ENCODE data around the gene L1CAM.

Gene L1CAM

GRCh38 chrX:153889123-153889522 is 3.1 kb upstream of the L1CAM start:
- Histone ChIP-seq H3K36me3 (ENCODE audit: control insufficient read depth in 4 of 4, insufficient read depth in 4 of 4, low read length in 3 of 4) (no peaks in the 10 kb centered on the region), H3K27ac (ENCODE audit: insufficient read depth in 1 of 2, low read depth in 1 of 2, low read length in 2 of 2, poor library complexity in 1 of 2, severe bottlenecking in 2 of 2) (no peak overlapping the region), H3K27me3 (replicated peaks in 2 of 5; ENCODE audit: control insufficient read depth in 4 of 5, insufficient read depth in 5 of 5, low read length in 4 of 5) (peaks cover 2 to 73% (median 20%) of the 10 kb centered on the region in 5 experiments), H3K4me3 (ENCODE audit: control insufficient read depth in 1 of 7, extremely low read depth in 1 of 7, insufficient read depth in 4 of 7, low read depth in 2 of 7, low read length in 6 of 7) (no peak overlapping the region), H3K4me1 (ENCODE audit: control extremely low read depth in 1 of 4, control insufficient read depth in 4 of 4, insufficient read depth in 4 of 4, low read length in 3 of 4) (peaks cover 0 to 5% (median 2%) of the 10 kb centered on the region in 4 experiments), H3K9me3 (ENCODE audit: control extremely low read depth in 1 of 5, control insufficient read depth in 4 of 5, insufficient read depth in 2 of 5, low read depth in 1 of 5, low read length in 4 of 5) (peaks cover 0 to 2% (median 0%) of the 10 kb centered on the region in 5 experiments)
- ChIA-PET POLR2A (no interaction called here), CTCF (no interaction called here)
- no peak for DNase-seq
- 94% methylated on average over 3 of the region's 6 CpGs for WGBS (ENCODE audit: insufficient coverage)

GRCh38 chrX:153888344-153888743 is 2.4 kb upstream of the L1CAM start:
- POLR2A ChIA-PET: no interaction called here
- Histone ChIP-seq H3K27me3 (replicated peaks in 2 of 5; ENCODE audit: control insufficient read depth in 4 of 5, insufficient read depth in 5 of 5, low read length in 4 of 5) (peaks cover 2 to 80% (median 20%) of the 10 kb centered on the region in 5 experiments), H3K9me3 (ENCODE audit: control extremely low read depth in 1 of 5, control insufficient read depth in 4 of 5, insufficient read depth in 2 of 5, low read depth in 1 of 5, low read length in 4 of 5) (peaks cover 0 to 2% (median 0%) of the 10 kb centered on the region in 5 experiments), H3K36me3 (ENCODE audit: control insufficient read depth in 4 of 4, insufficient read depth in 4 of 4, low read length in 3 of 4) (no peaks in the 10 kb centered on the region), H3K4me3 (ENCODE audit: control insufficient read depth in 1 of 7, extremely low read depth in 1 of 7, insufficient read depth in 4 of 7, low read depth in 2 of 7, low read length in 6 of 7) (no peak overlapping the region), H3K27ac (ENCODE audit: insufficient read depth in 1 of 2, low read depth in 1 of 2, low read length in 2 of 2, poor library complexity in 1 of 2, severe bottlenecking in 2 of 2) (no peak overlapping the region), H3K4me1 (ENCODE audit: control extremely low read depth in 1 of 4, control insufficient read depth in 4 of 4, insufficient read depth in 4 of 4, low read length in 3 of 4) (peaks cover 0 to 5% (median 2%) of the 10 kb centered on the region in 4 experiments)
- CTCF ChIA-PET: no interaction called here
- WGBS (ENCODE audit: insufficient coverage): 100% methylated on average over 1 of the region's 6 CpGs
- DNase-seq: no peak

DNA sequence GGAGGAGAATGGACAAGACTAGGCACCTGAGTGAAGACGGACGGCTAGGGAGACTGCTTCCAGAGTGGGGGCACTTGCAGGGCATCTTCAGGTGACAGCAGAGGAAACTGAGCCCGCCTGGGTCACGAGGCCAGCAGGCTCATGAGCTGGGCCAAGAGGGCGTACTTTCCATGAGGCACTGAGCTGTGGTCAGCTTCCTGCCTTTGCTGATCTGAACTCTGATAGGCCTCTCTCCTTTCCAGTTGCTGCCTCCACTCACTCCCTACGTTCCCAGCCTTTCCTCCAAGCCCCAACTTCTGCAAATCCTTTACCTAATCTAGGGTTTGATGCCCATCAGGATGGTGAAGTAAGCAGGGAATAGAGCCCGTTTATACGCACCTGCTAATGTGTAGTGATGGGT is 1.4 kb upstream of the L1CAM start:
- Histone ChIP-seq H3K9me3 (ENCODE audit: control extremely low read depth in 1 of 5, control insufficient read depth in 4 of 5, insufficient read depth in 2 of 5, low read depth in 1 of 5, low read length in 4 of 5) (peaks cover 0 to 2% (median 0%) of the 10 kb centered on the region in 5 experiments), H3K27me3 (replicated peaks in 2 of 5; ENCODE audit: control insufficient read depth in 4 of 5, insufficient read depth in 5 of 5, low read length in 4 of 5) (peaks cover 2 to 83% (median 20%) of the 10 kb centered on the region in 5 experiments), H3K27ac (ENCODE audit: insufficient read depth in 1 of 2, low read depth in 1 of 2, low read length in 2 of 2, poor library complexity in 1 of 2, severe bottlenecking in 2 of 2) (no peak overlapping the region), H3K36me3 (ENCODE audit: control insufficient read depth in 4 of 4, insufficient read depth in 4 of 4, low read length in 3 of 4) (no peaks in the 10 kb centered on the region), H3K4me1 (ENCODE audit: control extremely low read depth in 1 of 4, control insufficient read depth in 4 of 4, insufficient read depth in 4 of 4, low read length in 3 of 4) (peaks cover 0 to 8% (median 4%) of the 10 kb centered on the region in 4 experiments), H3K4me3 (ENCODE audit: control insufficient read depth in 1 of 7, extremely low read depth in 1 of 7, insufficient read depth in 4 of 7, low read depth in 2 of 7, low read length in 6 of 7) (no peak overlapping the region)
- POLR2A ChIA-PET: no interaction called here
- no peak for DNase-seq
- 76% methylated on average over 5 of the region's 8 CpGs for WGBS (ENCODE audit: insufficient coverage)
- CTCF ChIA-PET: interaction anchor here (0.8 kb wide), 1 partner anchor 9 kb away, joined by 4 read pairs; no protein-coding TSS in a partner anchor

DNA sequence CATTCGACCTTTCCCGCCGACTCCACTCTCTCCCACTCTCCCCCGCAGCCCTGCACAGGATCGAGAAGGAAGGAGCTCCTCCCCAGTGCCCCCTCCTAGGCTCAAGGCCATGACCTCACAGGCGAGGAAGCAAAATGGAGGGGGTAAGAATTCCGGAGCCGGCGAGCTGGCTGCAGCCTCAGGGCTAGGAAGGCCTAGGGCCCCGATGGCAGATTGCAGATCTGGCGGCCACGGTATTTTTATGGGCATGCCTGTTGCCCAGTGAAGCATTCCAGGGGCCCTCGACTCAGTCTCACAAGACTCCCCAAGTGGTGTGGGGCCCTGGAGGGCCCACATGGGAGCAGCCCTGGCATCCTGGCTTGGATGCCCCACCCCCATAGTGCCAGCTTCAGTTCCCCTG is 942 bp upstream of the L1CAM start:
- H3K27me3 ChIP-seq (replicated peaks in 2 of 5; ENCODE audit: control insufficient read depth in 4 of 5, insufficient read depth in 5 of 5, low read length in 4 of 5): peaks cover 0 to 86% (median 20%) of the 10 kb centered on the region in 5 experiments
- no peak overlapping the region for H3K4me3 ChIP-seq (ENCODE audit: control insufficient read depth in 1 of 7, extremely low read depth in 1 of 7, insufficient read depth in 4 of 7, low read depth in 2 of 7, low read length in 6 of 7)
- 55% methylated on average over 12 of the region's 13 CpGs for WGBS (ENCODE audit: insufficient coverage)
- no peak overlapping the region for H3K27ac ChIP-seq (ENCODE audit: insufficient read depth in 1 of 2, low read depth in 1 of 2, low read length in 2 of 2, poor library complexity in 1 of 2, severe bottlenecking in 2 of 2)
- H3K9me3 ChIP-seq (ENCODE audit: control extremely low read depth in 1 of 5, control insufficient read depth in 4 of 5, insufficient read depth in 2 of 5, low read depth in 1 of 5, low read length in 4 of 5): peaks cover 0 to 2% (median 0%) of the 10 kb centered on the region in 5 experiments
- ChIA-PET CTCF (interaction anchor here (0.8 kb wide), 1 partner anchor 9 kb away, joined by 4 read pairs; no protein-coding TSS in a partner anchor), POLR2A (no interaction called here)
- no peaks in the 10 kb centered on the region for H3K36me3 ChIP-seq (ENCODE audit: control insufficient read depth in 4 of 4, insufficient read depth in 4 of 4, low read length in 3 of 4)
- no peak for DNase-seq
- peaks cover 0 to 8% (median 4%) of the 10 kb centered on the region in 4 experiments for H3K4me1 ChIP-seq (ENCODE audit: control extremely low read depth in 1 of 4, control insufficient read depth in 4 of 4, insufficient read depth in 4 of 4, low read length in 3 of 4)

DNA sequence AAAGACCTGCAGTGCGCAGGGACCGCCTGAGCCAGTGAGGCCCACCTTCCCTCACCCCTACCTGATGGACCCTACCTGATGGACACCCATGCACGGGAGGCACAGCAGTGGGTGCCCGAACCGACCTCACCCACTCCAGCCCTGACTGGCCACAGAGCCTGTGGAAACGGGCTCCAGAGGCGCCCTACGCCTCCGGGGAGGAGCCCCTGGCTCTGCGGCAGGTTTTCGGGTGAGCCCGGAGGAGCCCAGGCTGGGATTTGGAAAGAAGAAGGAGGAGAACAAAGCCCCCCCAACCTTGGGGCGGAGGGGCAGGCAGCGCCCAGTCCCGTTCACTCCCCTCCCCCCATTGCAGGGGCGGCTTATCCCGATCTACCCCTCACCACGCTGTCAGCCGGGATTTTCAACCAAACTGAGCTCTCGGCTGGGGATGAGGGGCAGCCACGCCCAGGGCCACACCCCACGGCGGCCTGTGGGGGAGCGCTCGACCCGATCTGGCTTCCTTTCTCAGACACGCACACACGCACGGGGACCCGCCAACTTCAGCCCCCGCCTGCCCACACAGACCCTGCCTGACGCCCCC is 675 bp downstream of the L1CAM start:
- 18% methylated on average over 24 of the region's 32 CpGs for WGBS (ENCODE audit: insufficient coverage)
- Histone ChIP-seq H3K4me3 (ENCODE audit: control insufficient read depth in 1 of 7, extremely low read depth in 1 of 7, insufficient read depth in 4 of 7, low read depth in 2 of 7, low read length in 6 of 7) (peak overlapping the region in 1 of 7 experiments; percentile 5), H3K27ac (ENCODE audit: insufficient read depth in 1 of 2, low read depth in 1 of 2, low read length in 2 of 2, poor library complexity in 1 of 2, severe bottlenecking in 2 of 2) (no peak overlapping the region), H3K27me3 (replicated peaks in 2 of 5; ENCODE audit: control insufficient read depth in 4 of 5, insufficient read depth in 5 of 5, low read length in 4 of 5) (peaks cover 0 to 93% (median 19%) of the 10 kb centered on the region in 5 experiments), H3K9me3 (ENCODE audit: control extremely low read depth in 1 of 5, control insufficient read depth in 4 of 5, insufficient read depth in 2 of 5, low read depth in 1 of 5, low read length in 4 of 5) (peaks cover 0 to 2% (median 0%) of the 10 kb centered on the region in 5 experiments), H3K4me1 (ENCODE audit: control extremely low read depth in 1 of 4, control insufficient read depth in 4 of 4, insufficient read depth in 4 of 4, low read length in 3 of 4) (peaks cover 0 to 8% (median 4%) of the 10 kb centered on the region in 4 experiments), H3K36me3 (ENCODE audit: control insufficient read depth in 4 of 4, insufficient read depth in 4 of 4, low read length in 3 of 4) (no peaks in the 10 kb centered on the region)
- no peak for DNase-seq
- CTCF ChIA-PET: no interaction called here
- POLR2A ChIA-PET: no interaction called here

- no peak overlapping the region for H3K4me3 ChIP-seq (ENCODE audit: control insufficient read depth in 1 of 7, extremely low read depth in 1 of 7, insufficient read depth in 4 of 7, low read depth in 2 of 7, low read length in 6 of 7)
- POLR2A ChIA-PET: no interaction called here
- peaks cover 0 to 2% (median 0%) of the 10 kb centered on the region in 5 experiments for H3K9me3 ChIP-seq (ENCODE audit: control extremely low read depth in 1 of 5, control insufficient read depth in 4 of 5, insufficient read depth in 2 of 5, low read depth in 1 of 5, low read length in 4 of 5)
- H3K27me3 ChIP-seq (replicated peaks in 2 of 5; ENCODE audit: control insufficient read depth in 4 of 5, insufficient read depth in 5 of 5, low read length in 4 of 5): peaks cover 0 to 96% (median 24%) of the 10 kb centered on the region in 5 experiments
- 45% methylated on average over 5 of the region's 6 CpGs for WGBS (ENCODE audit: insufficient coverage)
- no peaks in the 10 kb centered on the region for H3K36me3 ChIP-seq (ENCODE audit: control insufficient read depth in 4 of 4, insufficient read depth in 4 of 4, low read length in 3 of 4)
- peaks cover 0 to 8% (median 5%) of the 10 kb centered on the region in 4 experiments for H3K4me1 ChIP-seq (ENCODE audit: control extremely low read depth in 1 of 4, control insufficient read depth in 4 of 4, insufficient read depth in 4 of 4, low read length in 3 of 4)
- CTCF ChIA-PET: interaction anchor here (1.1 kb wide), 1 partner anchor 27 kb away, joined by 3 read pairs; no protein-coding TSS in a partner anchor
- no peak overlapping the region for H3K27ac ChIP-seq (ENCODE audit: insufficient read depth in 1 of 2, low read depth in 1 of 2, low read length in 2 of 2, poor library complexity in 1 of 2, severe bottlenecking in 2 of 2)
- no peak for DNase-seq
Observed at GRCh38 chrX:153884590-153884989, 1.4 kb downstream of the L1CAM start.

- 78% methylated on average over 7 of the region's 13 CpGs for WGBS (ENCODE audit: insufficient coverage)
- H3K27ac ChIP-seq (ENCODE audit: insufficient read depth in 1 of 2, low read depth in 1 of 2, low read length in 2 of 2, poor library complexity in 1 of 2, severe bottlenecking in 2 of 2): no peak overlapping the region
- ChIA-PET CTCF (interaction anchor here (1.1 kb wide), 1 partner anchor 27 kb away, joined by 3 read pairs; no protein-coding TSS in a partner anchor), POLR2A (no interaction called here)
- no peak overlapping the region for H3K4me3 ChIP-seq (ENCODE audit: control insufficient read depth in 1 of 7, extremely low read depth in 1 of 7, insufficient read depth in 4 of 7, low read depth in 2 of 7, low read length in 6 of 7)
- H3K36me3 ChIP-seq (ENCODE audit: control insufficient read depth in 4 of 4, insufficient read depth in 4 of 4, low read length in 3 of 4): no peaks in the 10 kb centered on the region
- H3K9me3 ChIP-seq (ENCODE audit: control extremely low read depth in 1 of 5, control insufficient read depth in 4 of 5, insufficient read depth in 2 of 5, low read depth in 1 of 5, low read length in 4 of 5): peaks cover 0 to 2% (median 0%) of the 10 kb centered on the region in 5 experiments
- H3K4me1 ChIP-seq (ENCODE audit: control extremely low read depth in 1 of 4, control insufficient read depth in 4 of 4, insufficient read depth in 4 of 4, low read length in 3 of 4): peaks cover 0 to 10% (median 9%) of the 10 kb centered on the region in 4 experiments
- peaks cover 0 to 96% (median 23%) of the 10 kb centered on the region in 5 experiments for H3K27me3 ChIP-seq (replicated peaks in 2 of 5; ENCODE audit: control insufficient read depth in 4 of 5, insufficient read depth in 5 of 5, low read length in 4 of 5)
- no peak for DNase-seq
Observed at GRCh38 chrX:153884136-153884535, 1.8 kb downstream of the L1CAM start.
